Calu3 (cell line): ENCODE data around the gene DGUOK. TPM values are rescaled to one million over a fixed set of nuclear protein-coding genes. Genes with fewer than 3 reads are reported as not detected.

Experiments
- BruUV-seq: library from RNA; stranded (reverse); fragments of 400-500 nt; replicated peaks from 2 replicates; lab custom pipeline; 2021; lab: Mats Ljungman, UMichigan
- CTCF ChIA-PET: fragments of 300-600 bp; sonication (Branson Sonifier 250); formaldehyde crosslinking; loops from one replicate; lab custom pipeline; 2022; ENCODE audit warnings: antibody characterized with exemption; lab: Charles Lee
- DNase-seq: peaks from one replicate; pipeline ENCODE4 v3.0.0; 2022
- H3K27ac Mint-ChIP-seq: one replicate; pipeline ENCODE4 v1.8.0; 2022; ENCODE audit warnings: mixed read lengths; ENCODE audit not compliant: unreplicated experiment
- H3K27me3 Mint-ChIP-seq: one replicate; pipeline ENCODE4 v1.8.0; 2022; ENCODE audit warnings: mixed read lengths; ENCODE audit not compliant: unreplicated experiment
- H3K36me3 Mint-ChIP-seq: one replicate; pipeline ENCODE4 v1.8.0; 2022; ENCODE audit warnings: mild to moderate bottlenecking, moderate library complexity, mixed read lengths; ENCODE audit not compliant: insufficient read depth, unreplicated experiment
- H3K4me1 Mint-ChIP-seq: one replicate; pipeline ENCODE4 v1.8.0; 2022; ENCODE audit warnings: mild to moderate bottlenecking, low read depth, mixed read lengths; ENCODE audit not compliant: unreplicated experiment
- H3K4me3 Mint-ChIP-seq: one replicate; pipeline ENCODE4 v1.8.0; 2022; ENCODE audit warnings: mild to moderate bottlenecking, low read depth, moderate library complexity, mixed read lengths; ENCODE audit not compliant: unreplicated experiment
- H3K9me3 Mint-ChIP-seq: one replicate; pipeline ENCODE4 v1.8.0; 2022; ENCODE audit warnings: low read depth, mixed read lengths; ENCODE audit not compliant: unreplicated experiment
- intact Hi-C: fragments of 100-400 bp; cut with micrococcal nuclease; formaldehyde crosslinking; loops from one replicate; pipeline ENCODE4 v1.10.0; 2022; ENCODE audit not compliant: unreplicated experiment
- total RNA-seq: library from RNA; stranded (reverse); gene quantifications from 2 replicates; pipeline ENCODE4 v1.2.3, GENCODE V29; 2022
- TF ChIP-seq, protein P1 (sequence below): fragments of 200-600 bp; IDR thresholded peaks from one replicate; pipeline ENCODE4 v1.8.0; 2022; ENCODE audit warnings: antibody characterized with exemption; ENCODE audit not compliant: unreplicated experiment

DGUOK gene
- total RNA-seq, 1 experiment from 2014 or later, result 78.6 TPM

DNA sequence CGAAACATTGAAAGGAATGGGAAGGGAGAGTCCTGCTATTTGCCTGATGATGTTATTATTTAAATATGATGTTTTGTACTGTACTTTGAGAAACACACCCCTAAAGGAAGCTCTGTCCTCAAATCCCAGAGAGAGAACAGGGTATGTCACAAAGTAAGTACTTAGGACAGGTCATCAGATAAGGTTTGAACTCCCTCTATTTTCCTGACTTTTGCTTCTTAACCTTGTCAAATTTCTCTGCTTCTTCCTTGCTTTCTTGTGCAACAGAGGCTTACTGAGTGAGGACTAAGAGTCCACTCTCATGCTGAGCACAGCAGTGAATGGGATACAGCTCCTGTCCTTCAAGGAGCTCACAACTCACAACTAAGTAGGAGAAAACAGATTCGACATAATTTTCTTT is 3.7 kb downstream of the DGUOK start:
- intact Hi-C loops, result no loop called here
- no TSS peak for BruUV-seq
- DNase-seq, result no peak
- Mint-ChIP-seq H3K4me3 (no peak overlapping the region), H3K27me3 (no peaks in the 10 kb centered on the region), H3K27ac (no peak overlapping the region), H3K9me3 (no peaks in the 10 kb centered on the region), H3K36me3 (peaks cover 72% of the 10 kb centered on the region), H3K4me1 (peaks cover 51% of the 10 kb centered on the region)
- CTCF ChIA-PET, result no interaction called here
- TF ChIP-seq, protein P1, sequence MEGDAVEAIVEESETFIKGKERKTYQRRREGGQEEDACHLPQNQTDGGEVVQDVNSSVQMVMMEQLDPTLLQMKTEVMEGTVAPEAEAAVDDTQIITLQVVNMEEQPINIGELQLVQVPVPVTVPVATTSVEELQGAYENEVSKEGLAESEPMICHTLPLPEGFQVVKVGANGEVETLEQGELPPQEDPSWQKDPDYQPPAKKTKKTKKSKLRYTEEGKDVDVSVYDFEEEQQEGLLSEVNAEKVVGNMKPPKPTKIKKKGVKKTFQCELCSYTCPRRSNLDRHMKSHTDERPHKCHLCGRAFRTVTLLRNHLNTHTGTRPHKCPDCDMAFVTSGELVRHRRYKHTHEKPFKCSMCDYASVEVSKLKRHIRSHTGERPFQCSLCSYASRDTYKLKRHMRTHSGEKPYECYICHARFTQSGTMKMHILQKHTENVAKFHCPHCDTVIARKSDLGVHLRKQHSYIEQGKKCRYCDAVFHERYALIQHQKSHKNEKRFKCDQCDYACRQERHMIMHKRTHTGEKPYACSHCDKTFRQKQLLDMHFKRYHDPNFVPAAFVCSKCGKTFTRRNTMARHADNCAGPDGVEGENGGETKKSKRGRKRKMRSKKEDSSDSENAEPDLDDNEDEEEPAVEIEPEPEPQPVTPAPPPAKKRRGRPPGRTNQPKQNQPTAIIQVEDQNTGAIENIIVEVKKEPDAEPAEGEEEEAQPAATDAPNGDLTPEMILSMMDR, result no peak

DNA sequence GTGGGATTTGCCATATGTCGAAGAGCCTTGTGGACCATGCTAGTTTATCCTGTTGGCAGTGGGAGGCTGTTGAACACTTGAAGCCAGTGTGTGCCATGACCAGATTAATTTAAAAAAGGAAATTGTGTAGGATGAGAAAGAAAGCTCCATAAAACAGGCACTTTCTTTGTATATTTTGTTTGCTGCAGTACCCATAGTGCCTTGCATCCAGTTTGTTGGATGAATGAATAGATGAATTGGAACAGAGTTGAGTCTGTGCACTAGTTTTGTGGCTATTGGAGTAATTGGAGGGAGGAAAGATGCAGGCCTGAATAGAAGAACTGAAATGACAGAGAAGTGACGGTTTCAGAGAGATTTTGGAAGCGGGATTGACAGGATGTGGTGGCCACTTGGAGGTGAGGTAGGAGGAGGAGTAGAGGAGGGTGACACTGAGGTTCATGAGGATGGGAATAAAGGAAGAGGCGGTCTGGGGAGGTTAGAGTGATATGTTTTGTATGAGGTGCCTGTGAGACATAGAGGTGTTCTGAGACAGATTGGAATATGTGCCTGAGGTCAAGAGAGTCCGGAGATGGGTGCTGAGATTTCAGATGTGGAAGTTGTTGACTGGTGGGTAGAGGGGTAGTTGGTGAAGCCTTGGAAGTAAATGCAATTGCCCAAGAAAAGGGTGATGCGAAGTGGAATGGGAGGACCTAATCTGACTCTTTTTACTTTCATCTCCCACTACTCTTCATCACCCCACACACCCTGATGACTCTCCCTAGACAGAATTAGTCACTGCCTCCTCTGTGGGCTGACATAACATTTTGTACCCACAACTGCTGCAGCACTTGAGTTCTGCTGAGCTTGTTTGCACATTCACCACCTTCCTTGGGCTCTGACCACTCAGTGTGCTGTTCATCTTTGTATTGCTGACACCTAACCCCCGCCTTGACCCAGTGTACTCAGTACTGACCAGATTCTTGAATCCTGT is 5.1 kb downstream of the DGUOK start:
- H3K27ac Mint-ChIP-seq, result no peak overlapping the region
- no peak overlapping the region for H3K4me3 Mint-ChIP-seq

DNA sequence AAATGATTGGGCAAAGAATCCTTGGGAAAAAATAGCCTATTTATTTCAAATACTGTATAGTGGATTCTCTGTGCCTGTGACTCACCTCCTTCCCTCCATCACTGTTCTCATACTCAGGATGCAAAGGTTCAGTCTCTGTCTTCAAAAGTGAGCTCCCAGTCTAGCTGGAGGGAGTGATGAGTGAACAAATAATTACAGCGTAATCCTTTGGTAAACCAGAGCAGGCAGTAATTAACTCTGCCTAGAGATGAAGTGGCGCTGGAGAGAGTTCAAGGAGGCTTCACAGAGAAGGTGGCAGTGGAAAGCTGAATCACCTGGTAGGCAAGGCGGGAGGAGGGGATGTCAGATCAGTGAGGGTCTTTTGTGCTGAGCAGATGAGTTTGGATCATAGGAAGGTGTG is 6.5 kb downstream of the DGUOK start:
- H3K27me3 Mint-ChIP-seq, result no peaks in the 10 kb centered on the region

More for the DNA sequence above, 5.1 kb downstream of the DGUOK start:
- Mint-ChIP-seq H3K27me3 (no peaks in the 10 kb centered on the region), H3K36me3 (peaks cover 61% of the 10 kb centered on the region), H3K9me3 (no peaks in the 10 kb centered on the region), H3K4me1 (peaks cover 63% of the 10 kb centered on the region)
- intact Hi-C loops, result no loop called here
- DNase-seq, result no peak
- no TSS peak for BruUV-seq
- TF ChIP-seq, protein P1, result no peak
- CTCF ChIA-PET, result no interaction called here

DNA sequence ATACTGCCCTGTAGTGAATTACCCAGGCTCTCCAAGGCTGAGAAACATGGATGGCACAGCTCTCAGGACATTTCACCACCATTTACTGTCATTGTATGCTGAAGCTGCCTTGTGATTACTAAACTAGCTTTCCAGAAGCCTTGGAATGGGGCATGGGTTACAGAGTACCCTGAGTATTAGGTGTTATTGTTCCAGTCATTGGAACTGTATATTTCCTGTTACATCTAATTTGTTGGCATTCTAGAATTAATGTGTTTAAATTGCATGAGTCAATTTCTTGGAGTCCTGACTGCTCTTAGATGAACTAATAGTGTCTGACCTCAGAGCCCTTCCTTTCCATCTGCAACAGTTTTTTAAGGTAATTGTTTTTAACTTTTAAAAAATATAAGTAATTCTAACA is 9.0 kb downstream of the DGUOK start:
- H3K4me1 Mint-ChIP-seq, result peaks cover 46% of the 10 kb centered on the region
- CTCF ChIA-PET, result interaction anchor here (1.4 kb wide), 1 partner anchor 45 kb away, joined by 3 read pairs; no protein-coding TSS in a partner anchor
- no peak overlapping the region for H3K27ac Mint-ChIP-seq
- TF ChIP-seq, protein P1, result no peak
- H3K27me3 Mint-ChIP-seq, result no peaks in the 10 kb centered on the region
- intact Hi-C loops, result no loop called here
- no TSS peak for BruUV-seq
- no peak for DNase-seq
- H3K9me3 Mint-ChIP-seq, result no peaks in the 10 kb centered on the region
- H3K36me3 Mint-ChIP-seq, result peaks cover 43% of the 10 kb centered on the region
- no peak overlapping the region for H3K4me3 Mint-ChIP-seq

More for the DNA sequence above, 6.5 kb downstream of the DGUOK start:
- BruUV-seq, result no TSS peak
- intact Hi-C loops, result no loop called here
- TF ChIP-seq, protein P1, result no peak
- no peaks in the 10 kb centered on the region for H3K9me3 Mint-ChIP-seq
- DNase-seq, result no peak
- no peak overlapping the region for H3K27ac Mint-ChIP-seq
- no peak overlapping the region for H3K4me3 Mint-ChIP-seq
- H3K4me1 Mint-ChIP-seq, result peaks cover 69% of the 10 kb centered on the region
- CTCF ChIA-PET, result no interaction called here
- peaks cover 50% of the 10 kb centered on the region for H3K36me3 Mint-ChIP-seq
